Gastroesophageal sphincter (tissue), 4 donors: ENCODE measurements around the gene RELT. TPM values are rescaled to one million over a fixed set of nuclear protein-coding genes. Genes with fewer than 3 reads are reported as not detected.

Source experiments
- ATAC-seq: fragments of 150-250 bp; one replicate; pipeline ENCODE4 v1.9.1; 2016; ENCODE audit warnings: mild to moderate bottlenecking, moderate library complexity
- H3K27ac ChIP-seq, 4 donors: fragments of 200-600 bp; sonication (generic) in 3 of 4; 1 replicate in 3 of 4; 2 replicates in 1 of 4; pipeline ENCODE4 v1.5.1; 2016 to 2019
- H3K27me3 ChIP-seq: fragments of 200-600 bp; sonication (generic); one replicate; pipeline ENCODE4 v1.5.1; 2019
- H3K36me3 ChIP-seq, 2 donors: fragments of 200-600 bp; sonication (generic); one replicate each; pipeline ENCODE4 v1.5.1; 2019; ENCODE audit warnings: control low read depth in 1 of 2
- H3K4me1 ChIP-seq, 3 donors: fragments of 200-600 bp; sonication (generic); 1 replicate in 2 of 3; 2 replicates in 1 of 3; pipeline ENCODE4 v1.5.1; 2016 to 2019; ENCODE audit warnings: control low read depth in 2 of 3
- H3K4me3 ChIP-seq, 2 donors: fragments of 200-600 bp; sonication (generic); one replicate each; pipeline ENCODE4 v1.5.1; 2019; ENCODE audit warnings: mild to moderate bottlenecking in 1 of 2, moderate library complexity in 1 of 2
- H3K9me3 ChIP-seq, 3 donors: fragments of 200-600 bp; sonication (generic); one replicate each; pipeline ENCODE4 v1.5.1; 2017 to 2019; ENCODE audit warnings: control low read depth in 2 of 3
- CTCF ChIP-seq, 4 experiments: fragments of 200-600 bp in 2 of 4; fragments of 450-650 bp in 2 of 4; sonication (generic) in 1 of 4; IDR thresholded peaks; one replicate each; pipeline ENCODE4 v1.5.1; 2017 to 2019; ENCODE audit warnings: antibody characterized with exemption in 4 of 4, mild to moderate bottlenecking in 2 of 4, moderate library complexity in 2 of 4
- EP300 ChIP-seq: sonication (generic); formaldehyde crosslinking; IDR thresholded peaks from one replicate; pipeline ENCODE4 v1.6.1; 2017; ENCODE audit warnings: antibody characterized with exemption, mild to moderate bottlenecking
- POLR2A ChIP-seq, 2 donors: fragments of 450-650 bp; IDR thresholded peaks; one replicate each; pipeline ENCODE4 v1.6.1; 2017; ENCODE audit warnings: antibody characterized with exemption in 2 of 2, mild to moderate bottlenecking in 2 of 2, moderate library complexity in 1 of 2
- POLR2AphosphoS5 ChIP-seq: sonication (generic); formaldehyde crosslinking; IDR thresholded peaks from one replicate; pipeline ENCODE4 v1.6.1; 2017; ENCODE audit warnings: antibody characterized with exemption
- WGBS, 2 donors: methylation state at CpG; one replicate each; pipeline ENCODE4 v1.1.5; 2018; ENCODE audit warnings: low coverage in 1 of 2; 5-methylcytosine and 5-hydroxymethylcytosine counted together
- total RNA-seq, 4 donors: library from RNA; depleted of rRNA; stranded (reverse); fragments of >200 nt; gene quantifications; one replicate each; pipeline ENCODE4 v1.1.0, GENCODE V29; 2016

RELT gene
- total RNA-seq, 4 donors from 2014 or later = 2.3 to 5.7 (median 3.5) TPM

GRCh38 chr11:73386016-73386415 lies 9.8 kb downstream of the RELT start:
- Histone ChIP-seq H3K27me3 (no peaks in the 10 kb centered on the region), H3K9me3 (no peaks in the 10 kb centered on the region), H3K4me3 (no peak overlapping the region), H3K4me1 (peaks cover 0 to 53% (median 10%) of the 10 kb centered on the region in 3 donors), H3K27ac (peak overlapping the region in 3 of 4 donors; percentile 9 to 54 (median 14)), H3K36me3 (no peaks in the 10 kb centered on the region)
- no peak for TF ChIP-seq POLR2A (IDR thresholded peaks at IDR 0.05)
- TF ChIP-seq EP300 = no peak
- no peak for TF ChIP-seq CTCF (IDR thresholded peaks at IDR 0.05)
- no peak for TF ChIP-seq POLR2AphosphoS5
- no peak for ATAC-seq
- 80 to 98% methylated on average over 3 to 4 of the region's 8 CpGs for WGBS, 2 donors

GRCh38 chr11:73386546-73386945 lies 10.3 kb downstream of the RELT start:
- 94% methylated on average over 8 of the region's 8 CpGs; no CpG with 5 or more reads in 1 of the 2 donors for WGBS, 2 donors
- TF ChIP-seq EP300 (no peak), POLR2AphosphoS5 (no peak), POLR2A (IDR thresholded peaks at IDR 0.05) (no peak), CTCF (IDR thresholded peaks at IDR 0.05) (no peak)
- no peaks in the 10 kb centered on the region for H3K27me3 ChIP-seq
- ATAC-seq = no peak
- no peak overlapping the region for H3K4me3 ChIP-seq
- peak overlapping the region in 2 of 4 donors; percentile 4 to 46 for H3K27ac ChIP-seq
- H3K9me3 ChIP-seq = no peaks in the 10 kb centered on the region
- peaks cover 0 to 53% (median 10%) of the 10 kb centered on the region in 3 donors for H3K4me1 ChIP-seq
- no peaks in the 10 kb centered on the region for H3K36me3 ChIP-seq

- no peak for ATAC-seq
- H3K27ac ChIP-seq = peak overlapping the region in 1 of 4 donors; percentile 7
- H3K27me3 ChIP-seq = no peaks in the 10 kb centered on the region
- no peak overlapping the region for H3K4me3 ChIP-seq
- peaks cover 0 to 53% (median 10%) of the 10 kb centered on the region in 3 donors for H3K4me1 ChIP-seq
- TF ChIP-seq EP300 (no peak), CTCF (IDR thresholded peaks at IDR 0.05) (no peak)
- WGBS, 2 donors = 90% methylated on average over 10 of the region's 21 CpGs; no CpG with 5 or more reads in 1 of the 2 donors
- no peaks in the 10 kb centered on the region for H3K36me3 ChIP-seq
- H3K9me3 ChIP-seq = no peaks in the 10 kb centered on the region
Measured at GRCh38 chr11:73387594-73388264, 11.5 kb downstream of the RELT start.

GRCh38 chr11:73388265-73389133 lies 12.3 kb downstream of the RELT start:
- peak overlapping the region in 1 of 4 donors; percentile 7 for H3K27ac ChIP-seq
- H3K36me3 ChIP-seq = no peaks in the 10 kb centered on the region
- WGBS, 2 donors = 80 to 93% methylated on average over 1 to 2 of the region's 23 CpGs
- no peaks in the 10 kb centered on the region for H3K9me3 ChIP-seq
- no peak overlapping the region for H3K4me3 ChIP-seq
- H3K4me1 ChIP-seq = peaks cover 0 to 52% (median 7%) of the 10 kb centered on the region in 3 donors
- ATAC-seq = no peak
- no peaks in the 10 kb centered on the region for H3K27me3 ChIP-seq
- TF ChIP-seq EP300 = no peak
- TF ChIP-seq CTCF (IDR thresholded peaks at IDR 0.05) = no peak
- no peak for TF ChIP-seq POLR2AphosphoS5
- TF ChIP-seq POLR2A (IDR thresholded peaks at IDR 0.05) = no peak
